Heart right ventricle (tissue), 16 donors: ENCODE results near the gene SSC5D. TPM values are rescaled to one million over a fixed set of nuclear protein-coding genes. Genes with fewer than 3 reads are reported as not detected.

Source experiments
- ATAC-seq, 8 donors: fragments of 200-7000 bp; cut with Tn5 transposase; one replicate each; pipeline ENCODE4 v1.9.1; 2020; ENCODE audit warnings: mild to moderate bottlenecking in 8 of 8, moderate library complexity in 8 of 8, moderate number of reproducible peaks in 1 of 8
- DNase-seq, 2 donors: peaks; one replicate each; pipeline ENCODE4 v3.0.0-alpha.2; 2020
- H3K27ac ChIP-seq, 10 donors: fragments of 200-600 bp; sonication (generic) in 2 of 10; one replicate each; pipeline versions ENCODE4 v1.5.0 to v1.8.0; 2020 to 2022; ENCODE audit warnings: mild to moderate bottlenecking in 3 of 10
- H3K27me3 ChIP-seq, 7 donors: fragments of 200-600 bp; one replicate each; pipeline ENCODE4 v1.8.0; 2021 to 2022; ENCODE audit warnings: mild to moderate bottlenecking in 2 of 7
- H3K36me3 ChIP-seq, 9 donors: fragments of 200-600 bp; sonication (generic) in 1 of 9; one replicate each; pipeline versions ENCODE4 v1.5.0 to v1.8.0; 2020 to 2022; ENCODE audit warnings: mild to moderate bottlenecking in 2 of 9
- H3K4me1 ChIP-seq, 9 donors: fragments of 200-600 bp; sonication (generic) in 1 of 9; one replicate each; pipeline versions ENCODE4 v1.5.0 to v1.8.0; 2020 to 2022; ENCODE audit warnings: mild to moderate bottlenecking in 4 of 9
- H3K4me3 ChIP-seq, 10 donors: fragments of 200-600 bp; sonication (generic) in 2 of 10; one replicate each; pipeline versions ENCODE4 v1.5.0 to v1.8.0; 2020 to 2022; ENCODE audit warnings: mild to moderate bottlenecking in 7 of 10, moderate library complexity in 2 of 10
- H3K9me3 ChIP-seq, 11 donors: fragments of 200-600 bp in 10 of 11; sonication (generic) in 2 of 11; one replicate each; pipeline versions ENCODE4 v1.5.0 to v1.8.0; 2013 to 2022; ENCODE audit warnings: mild to moderate bottlenecking in 2 of 11, control low read depth in 1 of 11, moderate library complexity in 1 of 11
- CTCF ChIP-seq, 9 donors: fragments of 200-600 bp; sonication (generic) in 2 of 9; IDR thresholded peaks; one replicate each; pipeline versions ENCODE4 v1.5.0 to v1.8.0; 2021 to 2022; ENCODE audit warnings: antibody characterized with exemption in 9 of 9, mild to moderate bottlenecking in 5 of 9, moderate library complexity in 1 of 9
- WGBS, 2 donors: extraction: QIAGEN DNeasy Blood & Tissue Kit; methylation state at CpG; one replicate each; pipeline ENCODE4 v1.1.7; 2013; ENCODE audit warnings: inconsistent platforms in 1 of 2; 5-methylcytosine and 5-hydroxymethylcytosine counted together
- intact Hi-C, 10 donors: fragments of 100-400 bp; cut with DNase I; formaldehyde crosslinking; loops; one replicate each; pipeline versions ENCODE4 v1.11.1 to v1.14.2; 2022
- polyA plus RNA-seq, 2 donors: library from polyadenylated mRNA; stranded (reverse); fragments of 200-250 nt; gene quantifications; one replicate each; pipeline ENCODE4 v1.2.3, GENCODE V29; 2013
- total RNA-seq, 10 donors: library from RNA; stranded (reverse); fragmentation: NEBNext Ultra II Directional in 3 of 10; extraction: Animal tissue kit (Norgen Biotek cat#: 25700) in 3 of 10; gene quantifications; one replicate each; pipeline versions ENCODE4 v1.2.1 to v1.2.4, GENCODE V29; 2021 to 2023
- donor health status: Arrhythmogenic right ventricular cardiomyopathy.
- donor health status: ischemic (EF 13 %, LVEDD 7.1; RV severe dilation, severe dysfunction).
- donor health status: healthy with polysubstance abuse.
- donor health status: DM: no; HTN: yes; CAD: no.
- donor health status: DM: no; HTN: no; CAD: no.
- donor health status: ischemic (EF 25% LVEDD 6.9; RV normal size, moderate dysfunction).
- donor health status: ischemic (EF 25% LVEDD 5.7; RV mildly dilated, moderate dysfunction).
- donor health status: healthy.
- donor health status: DM: yes; HTN: yes; CAD: no.
- donor health status: Ischemic cardiomyopathy.
- donor health status: ischemic (EF 35%, LVEDD 5.7; RV mildly dilated, moderate dysfunction).
- donor health status: nonischemic (EF 11% LVEDD 7.7; RV severe dilation, severe dysfunction).
- donor health status: DM: yes; HTN: yes; CAD: no.
- donor health status: PGD.
- donor health status: ischemic (EF 29% LVEDD 5.4; RV normal size, mild dysfunction).
- donor health status: nonischemic (EF 23%, LVEDD 6.1; RV moderate dilation, normal function).

The SSC5D gene
- total and polyA plus RNA-seq, 12 donors = 0.72 to 6.5 (median 3.6) TPM

- intact Hi-C loops = no loop called here
- DNase-seq (no peak), ATAC-seq (no peak)
- Histone ChIP-seq H3K27me3 (peaks cover 26 to 96% (median 92%) of the 10 kb centered on the region in 7 donors), H3K9me3 (no peaks in the 10 kb centered on the region), H3K36me3 (no peaks in the 10 kb centered on the region), H3K4me3 (no peak overlapping the region), H3K4me1 (peaks cover 0 to 20% (median 4%) of the 10 kb centered on the region in 9 donors), H3K27ac (no peak overlapping the region)
- WGBS, 2 donors = 1 to 3% methylated on average over 39 of the region's 39 CpGs
- no peak for TF ChIP-seq CTCF (IDR thresholded peaks at IDR 0.05)
Measured at GRCh38 chr19:55441692-55442321, 46.4 kb upstream of the SSC5D start.

GRCh38 chr19:55442372-55442961 is 45.8 kb upstream of the SSC5D start:
- 1% methylated on average over 65 to 72 of the region's 72 CpGs for WGBS, 2 donors
- H3K27ac ChIP-seq = no peak overlapping the region
- H3K4me3 ChIP-seq = no peak overlapping the region
- H3K27me3 ChIP-seq = peaks cover 26 to 96% (median 89%) of the 10 kb centered on the region in 7 donors
- DNase-seq (no peak), ATAC-seq (no peak)
- H3K9me3 ChIP-seq = no peaks in the 10 kb centered on the region
- no peaks in the 10 kb centered on the region for H3K36me3 ChIP-seq
- no peak for TF ChIP-seq CTCF (IDR thresholded peaks at IDR 0.05)
- H3K4me1 ChIP-seq = peaks cover 0 to 20% (median 4%) of the 10 kb centered on the region in 9 donors
- intact Hi-C loops = no loop called here

- Histone ChIP-seq H3K4me1 (peaks cover 0 to 20% (median 4%) of the 10 kb centered on the region in 9 donors), H3K4me3 (no peak within 1 kb of the TSS), H3K27ac (no peak within 1 kb of the TSS), H3K36me3 (no peaks in the 10 kb centered on the region), H3K27me3 (peaks cover 26 to 92% (median 81%) of the 10 kb centered on the region in 7 donors), H3K9me3 (no peaks in the 10 kb centered on the region)
- ATAC-seq (no peak), DNase-seq (no peak)
- TF ChIP-seq CTCF (IDR thresholded peaks at IDR 0.05) = no peak
- 2 to 4% methylated on average over 43 of the region's 43 CpGs for WGBS, 2 donors
- intact Hi-C loops = no loop called here
Measured at GRCh38 chr19:55443045-55443823, 45.0 kb upstream of the SSC5D start, which contains the start of gene SHISA7. Gene SHISA7, minus strand, starts transcription at chr19:55443300. Its CDS starts 437 bp downstream, at chr19:55442863.

- H3K4me3 ChIP-seq = no peak overlapping the region
- DNase-seq = no peak
- no peak for ATAC-seq
- H3K27ac ChIP-seq = no peak overlapping the region
- H3K9me3 ChIP-seq = no peaks in the 10 kb centered on the region
- no peak for TF ChIP-seq CTCF (IDR thresholded peaks at IDR 0.05)
- 29 to 32% methylated on average over 18 of the region's 18 CpGs for WGBS, 2 donors
- intact Hi-C loops = no loop called here
- H3K36me3 ChIP-seq = no peaks in the 10 kb centered on the region
- H3K27me3 ChIP-seq = peaks cover 22 to 85% (median 74%) of the 10 kb centered on the region in 7 donors
- peaks cover 0 to 20% (median 4%) of the 10 kb centered on the region in 9 donors for H3K4me1 ChIP-seq
Measured at GRCh38 chr19:55443824-55444480, 44.3 kb upstream of the SSC5D start.
